ENCODE measurements around the gene RIPOR1. TPM values are rescaled to one million over a fixed set of nuclear protein-coding genes. Genes with fewer than 3 reads are reported as not detected.
A peak's percentile ranks its signal among the peaks of the same experiment; 100 is the strongest.

The RIPOR1 gene
- total RNA-seq, 2 experiments from 2014 or later: 18.9 to 24.1 TPM

- Mint-ChIP-seq H3K27ac (no peak overlapping the region), H3K9me3 (ENCODE audit: low read depth) (no peaks in the 10 kb centered on the region), H3K4me3 (no peak overlapping the region), H3K27me3 (no peaks in the 10 kb centered on the region), H3K36me3 (ENCODE audit: low read depth) (no peaks in the 10 kb centered on the region), H3K4me1 (peaks cover 14% of the 10 kb centered on the region)
- DNase-seq (no peak), ATAC-seq (no peak)
- CTCF ChIA-PET: interaction anchor here (0.6 to 17.0 kb wide), 15 partner anchors 10 to 548 kb away, joined by 3 to 390 read pairs (median 3); partner anchors contain the start of genes AGRP, ATP6V0D1 and CARMIL2
- POLR2A ChIA-PET: interaction anchor here (0.6 to 0.7 kb wide), 2 partner anchors 290 to 524 kb away, joined by 3 read pairs; no protein-coding TSS in a partner anchor
- intact Hi-C loops (cut with DNase I, micrococcal nuclease): no loop called here
These were observed 12.1 kb upstream of the RIPOR1 start for GRCh38 chr16:67516296-67517154.

DNA sequence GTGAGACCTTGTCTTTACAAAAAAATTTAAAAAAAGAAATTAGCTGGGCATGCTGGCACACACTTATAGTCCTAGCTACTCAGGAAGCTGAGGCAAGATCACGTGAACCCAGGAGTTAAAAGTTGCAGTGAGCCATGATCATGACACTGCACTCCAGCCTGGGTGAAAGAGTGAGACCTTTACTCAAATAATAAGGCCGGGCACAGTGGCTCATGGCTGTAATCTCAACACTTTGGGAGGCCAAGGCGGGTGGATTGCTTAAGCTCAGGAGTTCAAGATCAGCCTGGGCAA is 11.5 kb upstream of the RIPOR1 start:
- no peaks in the 10 kb centered on the region for H3K27me3 Mint-ChIP-seq
- no peaks in the 10 kb centered on the region for H3K9me3 Mint-ChIP-seq (ENCODE audit: low read depth)
- ATAC-seq: no peak
- POLR2A ChIA-PET: interaction anchor here (0.6 to 0.7 kb wide), 2 partner anchors 290 to 523 kb away, joined by 3 read pairs; no protein-coding TSS in a partner anchor
- no peak for DNase-seq
- no peak overlapping the region for H3K27ac Mint-ChIP-seq
- peaks cover 15% of the 10 kb centered on the region for H3K4me1 Mint-ChIP-seq
- H3K36me3 Mint-ChIP-seq (ENCODE audit: low read depth): no peaks in the 10 kb centered on the region
- intact Hi-C loops (cut with DNase I, micrococcal nuclease): no loop called here
- no peak overlapping the region for H3K4me3 Mint-ChIP-seq
- CTCF ChIA-PET: interaction anchor here (0.6 to 17.0 kb wide), 13 partner anchors 9 to 548 kb away, joined by 3 to 390 read pairs (median 3); partner anchors contain the start of genes AGRP, ATP6V0D1 and CARMIL2

GRCh38 chr16:67517661-67518423 is 10.8 kb upstream of the RIPOR1 start:
- Mint-ChIP-seq H3K36me3 (ENCODE audit: low read depth) (no peaks in the 10 kb centered on the region), H3K4me3 (no peak overlapping the region), H3K27me3 (no peaks in the 10 kb centered on the region), H3K4me1 (peaks cover 15% of the 10 kb centered on the region), H3K27ac (no peak overlapping the region), H3K9me3 (ENCODE audit: low read depth) (no peaks in the 10 kb centered on the region)
- ATAC-seq: no peak
- ChIA-PET CTCF (interaction anchor here (0.5 to 17.0 kb wide), 12 partner anchors 10 to 716 kb away, joined by 3 to 390 read pairs (median 3); partner anchors contain the start of genes AGRP, ATP6V0D1 and CARMIL2), POLR2A (no interaction called here)
- intact Hi-C loops (cut with DNase I, micrococcal nuclease): no loop called here
- DNase-seq: no peak

DNA sequence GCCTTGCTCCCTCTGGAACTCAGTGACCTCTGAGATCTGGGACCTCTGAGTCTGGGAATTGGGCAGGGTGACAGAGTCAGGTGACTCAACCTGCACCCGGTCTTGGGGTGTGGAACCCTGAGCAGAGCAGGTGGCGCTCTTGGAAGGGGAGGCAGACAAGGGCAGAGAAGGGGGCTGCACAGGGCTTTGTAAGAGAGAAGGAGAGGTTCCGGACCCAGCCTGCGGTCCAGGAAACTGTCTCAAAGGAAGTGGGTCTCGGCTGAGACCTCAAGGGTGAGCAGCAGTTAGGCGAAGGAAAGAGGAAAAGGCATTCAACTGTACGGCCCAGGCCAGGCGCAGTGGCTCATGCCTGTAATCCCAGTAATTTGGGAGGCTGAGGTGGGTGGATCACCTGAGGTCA is 10.0 kb upstream of the RIPOR1 start:
- H3K4me3 Mint-ChIP-seq: no peak overlapping the region
- intact Hi-C loops (cut with DNase I, micrococcal nuclease): no loop called here
- peaks cover 15% of the 10 kb centered on the region for H3K4me1 Mint-ChIP-seq
- DNase-seq (no peak), ATAC-seq (no peak)
- no peaks in the 10 kb centered on the region for H3K27me3 Mint-ChIP-seq
- no peak overlapping the region for H3K27ac Mint-ChIP-seq
- ChIA-PET POLR2A (no interaction called here), CTCF (interaction anchor here (0.7 to 17.0 kb wide), 2 partner anchors 30 to 365 kb away, joined by 3 to 390 read pairs; partner anchors contain the start of genes AGRP and ATP6V0D1)
- H3K9me3 Mint-ChIP-seq (ENCODE audit: low read depth): no peaks in the 10 kb centered on the region
- no peaks in the 10 kb centered on the region for H3K36me3 Mint-ChIP-seq (ENCODE audit: low read depth)

- intact Hi-C loops (cut with DNase I, micrococcal nuclease): no loop called here
- no peaks in the 10 kb centered on the region for H3K9me3 Mint-ChIP-seq (ENCODE audit: low read depth)
- ATAC-seq: no peak
- H3K4me3 Mint-ChIP-seq: no peak overlapping the region
- no peaks in the 10 kb centered on the region for H3K36me3 Mint-ChIP-seq (ENCODE audit: low read depth)
- no peaks in the 10 kb centered on the region for H3K27me3 Mint-ChIP-seq
- DNase-seq: no peak
- H3K27ac Mint-ChIP-seq: no peak overlapping the region
- CTCF ChIA-PET: interaction anchor here (0.7 to 17.0 kb wide), 3 partner anchors 31 to 365 kb away, joined by 3 to 390 read pairs (median 75); partner anchors contain the start of genes AGRP, ATP6V0D1 and CARMIL2
- POLR2A ChIA-PET: no interaction called here
- H3K4me1 Mint-ChIP-seq: peaks cover 15% of the 10 kb centered on the region
These were observed 9.4 kb upstream of the RIPOR1 start for GRCh38 chr16:67519242-67519641.

DNA sequence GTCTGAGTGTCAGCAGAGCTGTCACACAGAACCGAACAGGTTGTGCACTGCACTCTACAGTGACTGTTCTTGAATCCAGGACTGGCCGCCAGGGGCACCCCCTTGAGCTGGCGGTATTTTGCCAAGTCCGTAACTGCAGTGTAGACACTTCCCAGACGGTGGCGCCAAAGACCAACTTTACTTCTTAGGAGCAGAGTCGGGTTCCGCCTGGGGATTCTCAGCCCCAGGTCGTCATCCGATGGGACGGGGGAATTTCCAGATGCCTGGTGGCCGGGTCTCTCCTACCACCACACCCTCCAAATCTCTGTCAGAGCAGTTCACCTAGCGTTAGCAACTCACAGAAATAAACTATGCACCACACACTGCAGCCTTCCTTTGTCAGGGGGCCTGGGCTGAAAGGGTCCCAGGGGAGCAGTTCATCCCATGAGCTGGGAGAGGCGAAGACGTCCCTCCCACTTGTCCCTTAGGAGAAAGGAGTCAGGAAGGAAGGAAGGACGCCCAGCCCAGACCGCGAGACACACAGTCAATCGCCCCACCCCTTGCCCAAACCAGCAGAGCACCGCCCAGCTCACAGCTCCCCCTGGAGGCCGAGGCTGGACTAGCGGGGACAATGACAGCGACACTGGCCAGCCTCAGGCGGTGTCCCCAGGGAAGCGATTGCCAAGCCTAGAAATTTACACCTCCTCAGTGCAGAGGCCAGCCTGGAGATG is 7.4 kb upstream of the RIPOR1 start:
- H3K4me3 Mint-ChIP-seq: peak overlapping the region; percentile 80
- intact Hi-C loops (cut with DNase I, micrococcal nuclease): loop anchor here (1.0 to 10.0 kb wide), 15 partner anchors 16 to 519 kb away; partner anchors contain the start of genes CENPT (in 2 of the 2), NUTF2 (in 2 of the 2), RANBP10 (in 2 of the 2) and TSNAXIP1 (in 2 of the 2)
- ATAC-seq (peak; percentile 94), DNase-seq (peak; percentile 99)
- no peaks in the 10 kb centered on the region for H3K36me3 Mint-ChIP-seq (ENCODE audit: low read depth)
- peaks cover 10% of the 10 kb centered on the region for H3K4me1 Mint-ChIP-seq
- peak overlapping the region; percentile 97 for H3K27ac Mint-ChIP-seq
- CTCF ChIA-PET: interaction anchor here (0.6 to 17.0 kb wide), 78 partner anchors 8 to 646 kb away, joined by 3 to 390 read pairs (median 4); partner anchors contain the start of genes ACD, AGRP, ATP6V0D1 and C16orf86
- no peaks in the 10 kb centered on the region for H3K9me3 Mint-ChIP-seq (ENCODE audit: low read depth)
- POLR2A ChIA-PET: interaction anchor here (0.5 to 1.5 kb wide), 7 partner anchors 19 to 325 kb away, joined by 3 to 5 read pairs (median 3); partner anchors contain the start of genes CTCF and NUTF2
- H3K27me3 Mint-ChIP-seq: no peaks in the 10 kb centered on the region

DNA sequence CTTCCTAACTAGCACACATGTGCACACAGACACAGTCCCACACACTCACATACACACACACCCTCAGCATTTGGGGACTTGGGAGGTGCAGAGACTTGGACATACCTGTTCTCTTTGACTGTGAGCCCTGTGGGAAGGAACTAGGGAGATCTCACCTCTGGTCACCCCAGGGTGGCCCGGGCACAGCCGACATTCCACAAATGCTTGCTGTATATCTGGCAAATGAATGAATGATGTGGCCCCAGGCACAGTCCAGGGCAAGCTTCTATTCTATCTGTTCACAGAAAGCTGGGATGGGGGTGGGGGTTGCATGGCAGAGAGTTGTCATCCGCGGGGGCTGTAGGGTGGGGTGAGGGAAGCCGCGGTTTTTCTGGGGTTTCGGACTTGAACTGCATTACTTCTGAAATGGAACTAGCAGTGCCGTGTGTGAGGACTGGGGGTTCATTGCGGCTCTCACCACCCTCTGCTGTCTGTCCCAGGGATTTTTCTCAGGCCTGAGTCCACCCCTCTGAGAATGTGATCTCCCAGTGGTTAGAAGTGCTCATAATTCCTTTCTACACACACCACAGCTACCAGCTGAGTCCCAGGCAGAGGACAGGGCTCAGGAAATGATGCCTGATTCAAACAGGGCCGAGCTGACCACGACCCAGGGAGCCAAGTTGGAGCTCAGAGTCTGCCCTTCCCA is 3.3 kb upstream of the RIPOR1 start:
- Mint-ChIP-seq H3K9me3 (ENCODE audit: low read depth) (no peaks in the 10 kb centered on the region), H3K27ac (no peak overlapping the region), H3K36me3 (ENCODE audit: low read depth) (no peaks in the 10 kb centered on the region), H3K4me1 (peaks cover 14% of the 10 kb centered on the region), H3K4me3 (no peak overlapping the region), H3K27me3 (peaks cover 5% of the 10 kb centered on the region)
- ChIA-PET POLR2A (interaction anchor here (0.5 to 0.9 kb wide), 2 partner anchors 11 to 115 kb away, joined by 4 to 7 read pairs; no protein-coding TSS in a partner anchor), CTCF (interaction anchor here (0.6 to 2.0 kb wide), 9 partner anchors 12 to 200 kb away, joined by 3 to 8 read pairs (median 3); partner anchors contain the start of gene ATP6V0D1)
- intact Hi-C loops (cut with DNase I, micrococcal nuclease): loop anchor here in 1 of 2 experiments (10.0 kb wide), 2 partner anchors 279 to 319 kb away; partner anchors contain the start of genes CENPT, NUTF2, RANBP10 and THAP11
- no peak for DNase-seq
- no peak for ATAC-seq

DNA sequence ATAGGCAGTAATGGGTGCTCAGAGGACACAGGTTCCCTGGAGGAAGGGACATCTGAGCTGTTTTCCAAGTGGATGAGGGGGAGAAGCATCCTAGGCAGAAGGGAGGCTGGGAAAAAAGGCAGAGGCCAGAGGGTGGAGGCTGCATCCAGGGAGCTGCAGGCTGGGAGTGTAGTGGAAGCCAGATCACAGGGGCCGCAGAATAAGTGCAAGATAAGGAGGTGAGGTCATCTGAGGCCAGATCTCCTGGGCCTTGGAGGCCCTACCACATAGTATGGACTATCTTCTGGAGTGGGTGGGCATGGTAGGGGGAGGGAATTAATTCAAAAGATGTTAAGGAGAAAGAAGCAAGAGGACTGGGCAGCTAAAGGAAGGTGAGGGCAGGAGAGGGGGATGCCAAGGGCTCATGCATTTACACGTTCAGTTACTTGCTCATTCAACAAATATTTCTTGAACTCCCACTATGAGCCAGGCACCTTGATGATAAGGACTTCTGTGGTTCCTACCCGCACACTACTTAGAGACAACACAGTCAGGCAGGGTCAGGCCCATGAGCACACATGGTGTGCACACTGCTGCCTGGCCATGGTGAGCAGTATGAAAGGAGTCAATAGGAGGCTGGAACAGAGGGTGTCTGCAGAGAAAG is 2.4 kb upstream of the RIPOR1 start:
- H3K4me1 Mint-ChIP-seq: peaks cover 11% of the 10 kb centered on the region
- peaks cover 11% of the 10 kb centered on the region for H3K27me3 Mint-ChIP-seq
- no peak overlapping the region for H3K4me3 Mint-ChIP-seq
- H3K27ac Mint-ChIP-seq: no peak overlapping the region
- no peak for DNase-seq
- ATAC-seq: no peak
- POLR2A ChIA-PET: interaction anchor here (0.9 kb wide), 1 partner anchor 10 kb away, joined by 4 read pairs; no protein-coding TSS in a partner anchor
- CTCF ChIA-PET: interaction anchor here (0.6 to 2.0 kb wide), 9 partner anchors 9 to 199 kb away, joined by 3 to 8 read pairs (median 3); no protein-coding TSS in a partner anchor
- H3K36me3 Mint-ChIP-seq (ENCODE audit: low read depth): no peaks in the 10 kb centered on the region
- H3K9me3 Mint-ChIP-seq (ENCODE audit: low read depth): no peaks in the 10 kb centered on the region
- intact Hi-C loops (cut with DNase I, micrococcal nuclease): loop anchor here in 1 of 2 experiments (10.0 kb wide), 2 partner anchors 279 to 319 kb away; partner anchors contain the start of genes CENPT, NUTF2, RANBP10 and THAP11

- H3K4me3 Mint-ChIP-seq: peak overlapping the region; percentile 64
- intact Hi-C loops (cut with DNase I, micrococcal nuclease): loop anchor here in 1 of 2 experiments (10.0 kb wide), 2 partner anchors 276 to 316 kb away; partner anchors contain the start of genes CENPT, NUTF2, RANBP10 and THAP11
- ATAC-seq (peak; percentile 62), DNase-seq (peak; percentile 58)
- peaks cover 14% of the 10 kb centered on the region for H3K27me3 Mint-ChIP-seq
- H3K9me3 Mint-ChIP-seq (ENCODE audit: low read depth): no peaks in the 10 kb centered on the region
- no peaks in the 10 kb centered on the region for H3K36me3 Mint-ChIP-seq (ENCODE audit: low read depth)
- ChIA-PET POLR2A (interaction anchor here (0.8 to 1.2 kb wide), 2 partner anchors 32 to 116 kb away, joined by 4 read pairs; partner anchors contain the start of gene CARMIL2), CTCF (interaction anchor here (0.6 to 5.2 kb wide), 8 partner anchors 8 to 262 kb away, joined by 3 to 43 read pairs (median 4); no protein-coding TSS in a partner anchor)
- no peak overlapping the region for H3K27ac Mint-ChIP-seq
- H3K4me1 Mint-ChIP-seq: peaks cover 7% of the 10 kb centered on the region
These were observed 397 bp downstream of the RIPOR1 start for GRCh38 chr16:67528870-67529581.
